GM12864 (cell line): ENCODE measurements around the gene DCUN1D3.

Experiments used
- DNase-seq: peaks from one replicate; pipeline ENCODE4 v3.0.0-alpha.2; 2011; ENCODE audit warnings: low read depth
- H3K4me3 ChIP-seq: 2 replicates; pipeline ENCODE4 v1.5.1; 2011; ENCODE audit warnings: mild to moderate bottlenecking, low read depth, low read length, control low read depth
- CTCF ChIP-seq: IDR thresholded peaks from 2 replicates; pipeline ENCODE4 v1.5.1; 2011; ENCODE audit warnings: low read depth, mild to moderate bottlenecking, moderate library complexity, low read length, control low read depth, inconsistent platforms; ENCODE audit errors: missing control alignments

Gene DCUN1D3

GRCh38 chr16:20918486-20919239 lies 18.5 kb upstream of the DCUN1D3 start:
- no peak overlapping the region for H3K4me3 ChIP-seq
- TF ChIP-seq CTCF, result no peak
- DNase-seq, result no peak

DNA sequence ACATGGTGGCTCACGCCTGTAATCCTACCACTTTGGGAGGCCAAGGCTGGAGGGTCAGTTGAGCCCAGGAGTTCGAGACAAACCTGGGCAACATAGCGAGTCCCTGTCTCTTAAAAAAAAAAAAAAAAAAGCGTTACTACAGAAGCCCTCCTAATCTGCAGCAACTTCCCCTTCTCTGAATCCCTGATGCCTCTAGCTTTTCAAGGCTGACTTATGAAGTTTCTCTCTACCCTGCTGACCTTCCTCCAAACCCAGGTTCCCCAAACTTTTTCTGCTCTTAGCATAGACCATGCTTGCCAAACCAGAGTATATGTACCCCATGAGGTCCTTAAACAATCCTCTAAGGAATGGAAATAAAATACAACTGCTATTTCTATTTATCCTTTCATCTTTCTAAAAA lies 16.8 kb upstream of the DCUN1D3 start:
- DNase-seq, result no peak
- H3K4me3 ChIP-seq, result no peak overlapping the region
- TF ChIP-seq CTCF, result no peak

DNA sequence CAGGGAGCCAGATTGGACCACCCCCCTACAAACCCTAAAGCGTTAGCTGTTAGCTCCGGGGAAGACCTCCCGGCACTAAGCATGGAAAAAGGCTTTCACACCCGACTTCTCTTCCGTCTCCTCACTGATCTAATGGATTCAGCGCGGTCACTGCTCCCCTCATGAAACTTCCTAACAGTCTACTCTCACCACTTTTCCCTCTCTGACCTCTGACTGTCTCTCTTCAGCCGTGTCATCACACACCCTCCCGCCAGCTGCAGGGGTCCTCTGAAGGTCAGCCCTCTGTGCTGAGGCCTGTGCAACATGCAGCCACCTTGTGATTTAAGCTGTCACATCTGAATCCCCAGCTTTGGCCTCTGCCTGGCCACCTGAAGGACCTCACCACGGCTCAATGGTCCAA lies 16.1 kb upstream of the DCUN1D3 start:
- no peak for TF ChIP-seq CTCF
- H3K4me3 ChIP-seq, result no peak overlapping the region
- DNase-seq, result no peak

DNA sequence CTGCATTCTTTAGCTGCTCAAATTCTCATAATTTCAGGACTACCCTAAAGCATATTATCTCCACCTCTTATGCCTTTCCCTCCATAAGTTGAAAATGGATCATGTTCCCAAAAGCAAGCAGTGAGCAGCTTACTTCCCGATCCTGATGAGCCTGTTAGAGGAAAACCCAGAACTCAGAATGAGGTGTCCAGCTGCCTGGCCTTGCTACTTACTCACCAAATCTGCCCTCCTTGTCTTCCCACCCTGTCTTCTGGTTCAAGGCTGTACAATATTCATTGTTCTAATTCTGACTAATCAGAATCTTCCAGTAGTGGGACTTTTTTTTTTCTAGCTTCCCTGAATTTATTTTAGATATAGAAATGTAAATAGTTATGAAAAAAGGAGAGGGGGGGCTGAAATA lies 11.2 kb upstream of the DCUN1D3 start:
- no peak for TF ChIP-seq CTCF
- DNase-seq, result no peak
- H3K4me3 ChIP-seq, result no peak overlapping the region

GRCh38 chr16:20910781-20911321 lies 10.7 kb upstream of the DCUN1D3 start:
- TF ChIP-seq CTCF, result no peak
- DNase-seq, result no peak

GRCh38 chr16:20906341-20907255 lies 6.4 kb upstream of the DCUN1D3 start:
- H3K4me3 ChIP-seq, result no peak overlapping the region
- no peak for TF ChIP-seq CTCF
- no peak for DNase-seq

More at GRCh38 chr16:20910781-20911321, 10.7 kb upstream of the DCUN1D3 start:
- H3K4me3 ChIP-seq, result no peak overlapping the region
